HepG2 (cell line): ENCODE data around the gene TBCD. TPM values are rescaled to one million over a fixed set of nuclear protein-coding genes. Genes with fewer than 3 reads are reported as not detected.
A peak's percentile ranks its signal among the peaks of the same experiment; 100 is the strongest.

Experiments used
- ASH2L ChIP-seq: fragments of 300-600, 200-600 bp; sonication (generic); IDR thresholded peaks from 2 replicates; pipeline ENCODE4 v1.7.0; 2017; ENCODE audit warnings: low read depth, mild to moderate bottlenecking, moderate library complexity, mixed read lengths, low read length; ENCODE audit not compliant: insufficient read length
- CHD4 ChIP-seq: fragments of 200-600 bp; sonication (generic); IDR thresholded peaks from 2 replicates; pipeline ENCODE4 v1.7.0; 2017; ENCODE audit warnings: mild to moderate bottlenecking, low read length, borderline replicate concordance
- FOSL2 ChIP-seq: sonication (generic); formaldehyde crosslinking; IDR thresholded peaks from 2 replicates; pipeline ENCODE4 v1.4.0; 2020; ENCODE audit warnings: missing genetic modification reagents
- HBP1 ChIP-seq: IDR thresholded peaks from 2 replicates; pipeline ENCODE4 v1.6.1; 2016; ENCODE audit warnings: low read depth, control low read depth
- HNRNPL ChIP-seq: fragments of 200-400 bp; formaldehyde crosslinking; IDR thresholded peaks from 2 replicates; pipeline ENCODE4 v1.6.1; 2017; ENCODE audit warnings: mild to moderate bottlenecking, low read depth, low read length
- MAF1 ChIP-seq: sonication (generic); formaldehyde crosslinking; IDR thresholded peaks from 2 replicates; pipeline ENCODE4 v1.5.0; 2020; ENCODE audit warnings: missing genetic modification reagents, borderline replicate concordance
- MLX ChIP-seq: IDR thresholded peaks from 2 replicates; pipeline ENCODE4 v1.6.1; 2016
- PAF1 ChIP-seq: IDR thresholded peaks from 2 replicates; pipeline ENCODE4 v1.6.1; 2016; ENCODE audit warnings: missing genetic modification reagents, missing compliant biosample characterization
- PCBP1 ChIP-seq: fragments of 200-400 bp; formaldehyde crosslinking; IDR thresholded peaks from 2 replicates; pipeline ENCODE4 v1.6.1; 2017; ENCODE audit warnings: mild to moderate bottlenecking, low read depth, low read length, borderline replicate concordance
- SP140L ChIP-seq: sonication (generic); formaldehyde crosslinking; IDR thresholded peaks from 2 replicates; pipeline ENCODE4 v1.4.0; 2020; ENCODE audit warnings: missing genetic modification reagents, borderline replicate concordance
- ZNF160 ChIP-seq: sonication (generic); formaldehyde crosslinking; IDR thresholded peaks from 2 replicates; pipeline ENCODE4 v1.8.0; 2022; ENCODE audit warnings: mild to moderate bottlenecking, inconsistent platforms, missing genetic modification reagents
- ZNF687 ChIP-seq: sonication (generic); formaldehyde crosslinking; IDR thresholded peaks from 2 replicates; pipeline ENCODE4 v1.5.1; 2020; ENCODE audit warnings: mild to moderate bottlenecking, missing genetic modification reagents, moderate library complexity
- ZNF740 ChIP-seq: sonication (generic); formaldehyde crosslinking; IDR thresholded peaks from 2 replicates; pipeline ENCODE4 v1.4.0; 2020; ENCODE audit warnings: missing genetic modification reagents
- polyA plus RNA-seq, 8 experiments: library from polyadenylated mRNA; depleted of rRNA in 3 of 8; stranded (reverse) in 7 of 8; unstranded in 1 of 8; fragments of >200 nt; fragmentation: Illumina TruSeq in 4 of 8; extraction: Trizol in 4 of 8; gene quantifications; 2 replicates each; pipeline versions ENCODE4 v1.2.1 to v1.2.3, GENCODE V29; 2011 to 2016; ENCODE audit warnings: low read depth in 4 of 8, missing spikeins in 1 of 8, mixed read lengths in 1 of 8; ENCODE audit not compliant: insufficient read depth in 1 of 8
- total RNA-seq, 5 experiments: library from RNA; depleted of rRNA; stranded (reverse); fragments of >200 nt; fragmentation: Illumina TruSeq; extraction: Trizol; gene quantifications; 2 replicates each; pipeline ENCODE4 v1.2.3, GENCODE V29; 2016; ENCODE audit warnings: low read depth in 1 of 5

Gene TBCD
- total and polyA plus RNA-seq, 2 of the 13 experiments (the other 11 are each of a cell fraction or from before 2014, with no cell fraction given): 33.9 to 54.8 TPM

- TF ChIP-seq HBP1 (CRISPR knock-in tag) (no peak), MAF1 (no peak), HNRNPL (no peak), ASH2L (no peak), SP140L (CRISPR knock-in tag) (no peak), ZNF687 (CRISPR knock-in tag) (0 out of 2 replicates have a peak, but pooled peaks have one; percentile 11), ZNF160 (no peak), PCBP1 (no peak), ZNF740 (CRISPR knock-in tag) (no peak), FOSL2 (CRISPR knock-in tag) (0 out of 2 replicates have a peak, but pooled peaks have one; percentile 10), CHD4 (no peak), MLX (CRISPR knock-in tag) (no peak), PAF1 (CRISPR knock-in tag) (no peak)
Measured at GRCh38 chr17:82772026-82772425, 20.2 kb downstream of the TBCD start (continued).
